HEK293 (cell line): ENCODE measurements around the gene SLC16A1.

Experiments used
- BCL11A ChIP-seq: fragments of 450-650 bp; formaldehyde crosslinking; IDR thresholded peaks from 2 replicates; pipeline ENCODE4 v1.5.1; 2016; ENCODE audit warnings: low read depth, missing biosample characterization, missing genetic modification characterization
- GLIS2 ChIP-seq: fragments of 450-650 bp; formaldehyde crosslinking; IDR thresholded peaks from 2 replicates; pipeline ENCODE4 v1.5.1; 2016; ENCODE audit warnings: missing biosample characterization, missing genetic modification characterization
- HOXD13 ChIP-seq: sonication (generic); formaldehyde crosslinking; IDR thresholded peaks from 2 replicates; pipeline ENCODE4 v1.8.0; 2022; ENCODE audit warnings: missing genetic modification reagents, borderline replicate concordance
- INSM2 ChIP-seq: fragments of 450-650 bp; formaldehyde crosslinking; IDR thresholded peaks from 2 replicates; pipeline ENCODE4 v1.5.1; 2016; ENCODE audit warnings: missing biosample characterization, missing genetic modification characterization
- KLF8 ChIP-seq: fragments of 450-650 bp; formaldehyde crosslinking; IDR thresholded peaks from 2 replicates; pipeline ENCODE4 v1.5.1; 2016; ENCODE audit warnings: missing biosample characterization, missing genetic modification characterization
- MZF1 ChIP-seq: fragments of 450-650 bp; formaldehyde crosslinking; IDR thresholded peaks from 2 replicates; pipeline ENCODE4 v1.5.1; 2017; ENCODE audit warnings: missing biosample characterization, missing genetic modification characterization, borderline replicate concordance
- ZBTB1 ChIP-seq: fragments of 450-650 bp; formaldehyde crosslinking; IDR thresholded peaks from 2 replicates; pipeline ENCODE4 v1.5.1; 2016; ENCODE audit warnings: missing biosample characterization, missing genetic modification characterization
- ZBTB17 ChIP-seq: fragments of 450-650 bp; formaldehyde crosslinking; IDR thresholded peaks from 2 replicates; pipeline ENCODE4 v1.5.1; 2016; ENCODE audit warnings: missing biosample characterization, missing genetic modification characterization
- ZBTB44 ChIP-seq: fragments of 450-650 bp; IDR thresholded peaks from 2 replicates; pipeline ENCODE4 v1.5.1; 2018; ENCODE audit warnings: missing biosample characterization, mild to moderate bottlenecking, missing genetic modification characterization
- ZBTB49 ChIP-seq: fragments of 450-650 bp; formaldehyde crosslinking; IDR thresholded peaks from 2 replicates; pipeline ENCODE4 v1.5.1; 2016; ENCODE audit warnings: missing biosample characterization, missing genetic modification characterization, low read depth
- ZFP3 ChIP-seq: fragments of 450-650 bp; formaldehyde crosslinking; IDR thresholded peaks from 2 replicates; pipeline ENCODE4 v1.5.1; 2016; ENCODE audit warnings: low read depth, missing biosample characterization, missing genetic modification characterization
- ZFP41 ChIP-seq: fragments of 450-650 bp; formaldehyde crosslinking; IDR thresholded peaks from 2 replicates; pipeline ENCODE4 v1.5.1; 2016; ENCODE audit warnings: missing biosample characterization, missing genetic modification characterization, borderline replicate concordance
- ZNF112 ChIP-seq: fragments of 450-650 bp; formaldehyde crosslinking; IDR thresholded peaks from 2 replicates; pipeline ENCODE4 v1.5.0; 2017; ENCODE audit warnings: missing biosample characterization, missing genetic modification characterization
- ZNF121 ChIP-seq: fragments of 450-650 bp; formaldehyde crosslinking; IDR thresholded peaks from 2 replicates; pipeline ENCODE4 v1.5.1; 2016; ENCODE audit warnings: missing biosample characterization, missing genetic modification characterization
- ZNF169 ChIP-seq: fragments of 450-650 bp; formaldehyde crosslinking; IDR thresholded peaks from 2 replicates; pipeline ENCODE4 v1.5.1; 2016; ENCODE audit warnings: missing biosample characterization, missing genetic modification characterization
- ZNF174 ChIP-seq: fragments of 450-650 bp; formaldehyde crosslinking; IDR thresholded peaks from 2 replicates; pipeline ENCODE4 v1.5.0; 2017; ENCODE audit warnings: missing biosample characterization, mild to moderate bottlenecking, missing genetic modification characterization
- ZNF175 ChIP-seq: fragments of 450-650 bp; formaldehyde crosslinking; IDR thresholded peaks from 2 replicates; pipeline ENCODE4 v1.5.1; 2016; ENCODE audit warnings: missing biosample characterization, missing genetic modification characterization
- ZNF23 ChIP-seq: fragments of 450-650 bp; formaldehyde crosslinking; IDR thresholded peaks from 2 replicates; pipeline ENCODE4 v1.5.1; 2016; ENCODE audit warnings: missing biosample characterization, missing genetic modification characterization, borderline replicate concordance
- ZNF266 ChIP-seq: fragments of 450-650 bp; formaldehyde crosslinking; IDR thresholded peaks from 2 replicates; pipeline ENCODE4 v1.5.1; 2016; ENCODE audit warnings: missing biosample characterization, missing genetic modification characterization, low read depth
- ZNF518A ChIP-seq: fragments of 450-650 bp; formaldehyde crosslinking; conservative IDR thresholded peaks from 2 replicates; pipeline ENCODE4 v1.5.1; 2016; ENCODE audit warnings: low read depth, missing biosample characterization, missing genetic modification characterization
- ZNF624 ChIP-seq: fragments of 450-650 bp; formaldehyde crosslinking; IDR thresholded peaks from 2 replicates; pipeline ENCODE4 v1.5.1; 2017; ENCODE audit warnings: missing biosample characterization, missing genetic modification characterization
- ZNF658 ChIP-seq: fragments of 450-650 bp; formaldehyde crosslinking; IDR thresholded peaks from 2 replicates; pipeline ENCODE4; 2016; ENCODE audit warnings: missing biosample characterization, missing genetic modification characterization
- ZNF664 ChIP-seq: fragments of 450-650 bp; formaldehyde crosslinking; IDR thresholded peaks from 2 replicates; pipeline ENCODE4 v1.5.1; 2016; ENCODE audit warnings: missing biosample characterization, missing genetic modification characterization
- ZSCAN4 ChIP-seq: fragments of 450-650 bp; formaldehyde crosslinking; IDR thresholded peaks from 2 replicates; pipeline ENCODE4 v1.5.1; 2017; ENCODE audit warnings: missing biosample characterization, missing genetic modification characterization
- ZXDB ChIP-seq: fragments of 450-650 bp; formaldehyde crosslinking; IDR thresholded peaks from 2 replicates; pipeline ENCODE4 v1.5.1; 2016; ENCODE audit warnings: missing biosample characterization, missing genetic modification characterization

SLC16A1 gene

GRCh38 chr1:112955773-112956543 is at the start of gene SLC16A1 (continued):
- no peak for TF ChIP-seq ZNF169 (tag by site-specific recombination)
- peak; percentile 62; the same call in 1 of the 2 replicates for TF ChIP-seq KLF8 (tag by site-specific recombination)
- peak; percentile 37; the same call in 1 of the 2 replicates for TF ChIP-seq INSM2 (tag by site-specific recombination)
- 0 out of 2 replicates have a peak, but pooled peaks have one; percentile 31 for TF ChIP-seq ZSCAN4
- TF ChIP-seq GLIS2 (tag by site-specific recombination) = peak; percentile 98
- TF ChIP-seq MZF1 (tag by site-specific recombination) = no peak; the same call in 1 of the 2 replicates
- no peak for TF ChIP-seq ZBTB17 (tag by site-specific recombination)
- TF ChIP-seq ZNF112 (tag by site-specific recombination) = no peak
- 0 out of 2 replicates have a peak, but pooled peaks have one; percentile 77 for TF ChIP-seq ZNF624 (tag by site-specific recombination)
- TF ChIP-seq ZNF121 (tag by site-specific recombination) = no peak
- TF ChIP-seq ZNF518A (tag by site-specific recombination) = no peak
- no peak for TF ChIP-seq ZBTB49 (tag by site-specific recombination)
- TF ChIP-seq ZNF266 = no peak
- no peak for TF ChIP-seq ZNF174
- no peak for TF ChIP-seq ZNF23 (tag by site-specific recombination)
- no peak for TF ChIP-seq ZNF175 (tag by site-specific recombination)
- TF ChIP-seq ZBTB44 (tag by site-specific recombination) = peak; percentile 86
- no peak for TF ChIP-seq ZFP41 (tag by site-specific recombination)
- no peak for TF ChIP-seq ZNF664 (tag by site-specific recombination)
- TF ChIP-seq ZXDB (tag by site-specific recombination) = peak; percentile 89
- TF ChIP-seq ZFP3 (tag by site-specific recombination) = no peak
- peak; percentile 34; the same call in 1 of the 2 replicates for TF ChIP-seq BCL11A
- TF ChIP-seq HOXD13 = 0 out of 2 replicates have a peak, but pooled peaks have one; percentile 20
- TF ChIP-seq ZBTB1 = peak; percentile 68; the same call in 1 of the 2 replicates
- no peak for TF ChIP-seq ZNF658 (tag by site-specific recombination)
